Natural killer cell (primary cell): ENCODE results near the gene SPOCD1. TPM values are rescaled to one million over a fixed set of nuclear protein-coding genes. Genes with fewer than 3 reads are reported as not detected.

ENCODE experiments used
- ATAC-seq, 3 donors: fragments of 150-1000 bp in 2 of 3; fragments of 200-7000 bp in 1 of 3; cut with Tn5 transposase; 1 replicate in 1 of 3; 2 replicates in 2 of 3; pipeline ENCODE4 v1.10.0; 2021; ENCODE audit warnings: mild to moderate bottlenecking in 2 of 3, moderate library complexity in 2 of 3
- DNase-seq, 2 donors: peaks; one replicate each; pipeline versions ENCODE4 v3.0.0 to v3.0.0-alpha.2; 2013 to 2021; ENCODE audit warnings: mixed read lengths in 1 of 2
- H3K27ac ChIP-seq: one replicate; pipeline ENCODE4 v1.5.1; 2013; ENCODE audit warnings: mild to moderate bottlenecking, low read length
- H3K27me3 ChIP-seq: one replicate; pipeline ENCODE4 v1.6.1; 2013; ENCODE audit warnings: low read length; ENCODE audit not compliant: control insufficient read depth, insufficient read depth
- H3K36me3 ChIP-seq: one replicate; pipeline ENCODE4 v1.6.1; 2013; ENCODE audit warnings: low read length; ENCODE audit not compliant: control insufficient read depth, insufficient read depth
- H3K4me1 ChIP-seq: one replicate; pipeline ENCODE4 v1.6.1; 2013; ENCODE audit warnings: low read length; ENCODE audit not compliant: control insufficient read depth, insufficient read depth
- H3K4me3 ChIP-seq: one replicate; pipeline ENCODE4 v1.5.1; 2013; ENCODE audit warnings: low read length
- H3K9me3 ChIP-seq: one replicate; pipeline ENCODE4 v1.6.1; 2013; ENCODE audit warnings: low read length; ENCODE audit not compliant: control insufficient read depth, insufficient read depth
- H3K27ac Mint-ChIP-seq, 2 donors: one replicate each; pipeline ENCODE4 v1.8.0; 2022; ENCODE audit warnings: mild to moderate bottlenecking in 2 of 2, mixed read lengths in 2 of 2, moderate library complexity in 1 of 2
- H3K27me3 Mint-ChIP-seq, 2 donors: one replicate each; pipeline ENCODE4 v1.8.0; 2022; ENCODE audit warnings: low read depth in 2 of 2, mixed read lengths in 2 of 2
- H3K36me3 Mint-ChIP-seq: one replicate; pipeline ENCODE4 v1.8.0; 2022; ENCODE audit warnings: mixed read lengths
- H3K4me1 Mint-ChIP-seq, 2 donors: one replicate each; pipeline ENCODE4 v1.8.0; 2022; ENCODE audit warnings: mixed read lengths in 2 of 2
- H3K4me3 Mint-ChIP-seq: one replicate; pipeline ENCODE4 v1.8.0; 2022; ENCODE audit warnings: mild to moderate bottlenecking, moderate library complexity, mixed read lengths
- H3K9me3 Mint-ChIP-seq, 2 donors: one replicate each; pipeline ENCODE4 v1.8.0; 2022; ENCODE audit warnings: mixed read lengths in 2 of 2
- WGBS: methylation state at CpG from one replicate; pipeline ENCODE4 v1.1.7; 2013; ENCODE audit warnings: missing lambda C conversion rate; ENCODE audit not compliant: insufficient coverage; 5-methylcytosine and 5-hydroxymethylcytosine counted together
- intact Hi-C: fragments of 100-400 bp; cut with micrococcal nuclease; formaldehyde crosslinking; loops from one replicate; pipeline ENCODE4 v1.14.2; 2022
- total RNA-seq, 4 donors: library from RNA; stranded (reverse); fragments of 120-200 nt in 1 of 4; gene quantifications; one replicate each; pipeline versions ENCODE4 v1.2.3 to v1.2.4, GENCODE V29; 2013 to 2022
- TF ChIP-seq, protein P1 (sequence below): fragments of 200-600 bp; IDR thresholded peaks from one replicate; pipeline ENCODE4 v1.8.0; 2022; ENCODE audit warnings: antibody characterized with exemption

SPOCD1 gene
- total RNA-seq, 3 donors from 2014 or later (not counting 1 experiment from before 2014, with no cell fraction given): 0.54 to 0.68 TPM; not detected in 1

DNA sequence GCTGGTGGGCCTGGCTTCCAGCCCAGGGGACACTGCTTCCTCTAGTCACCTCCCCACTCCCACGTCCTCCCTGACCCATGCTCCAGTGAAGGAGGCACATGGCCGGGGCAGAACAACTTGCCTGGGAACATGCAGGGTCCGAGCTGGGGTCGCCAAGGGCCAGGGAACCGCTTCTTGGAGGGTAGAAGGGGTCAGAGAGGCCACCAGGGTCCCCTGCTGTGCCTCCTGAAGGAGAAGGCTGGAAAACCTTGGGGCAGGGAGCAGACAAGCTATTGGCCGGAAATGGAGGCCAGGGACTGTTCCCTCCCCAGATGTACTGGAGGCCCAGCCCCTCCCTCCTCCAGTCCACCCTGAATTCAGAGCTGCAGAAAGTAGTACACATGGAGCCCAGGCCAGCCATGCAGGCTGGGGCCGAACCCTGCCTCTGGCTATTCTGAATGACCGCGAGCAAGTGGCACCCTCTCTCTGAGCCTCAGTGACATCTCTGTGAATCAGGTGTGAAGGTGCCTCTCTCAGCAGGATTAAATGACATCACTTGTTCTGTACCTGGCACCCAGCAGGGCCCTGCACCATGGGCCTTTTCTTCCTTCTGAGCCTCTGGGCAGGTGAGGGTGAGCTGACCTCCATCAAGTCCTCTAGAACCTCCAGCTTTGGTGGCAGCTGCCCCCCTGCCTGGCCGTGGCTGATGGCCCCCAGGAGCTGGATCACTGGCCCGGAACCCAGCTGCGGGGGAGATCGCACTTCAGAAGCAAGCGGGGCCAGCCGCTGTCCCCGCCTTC lies 15.7 kb downstream of the SPOCD1 start:
- intact Hi-C loops: no loop called here
- no peaks in the 10 kb centered on the region for H3K36me3 Mint-ChIP-seq
- no peak for ATAC-seq
- peaks cover 4 to 9% of the 10 kb centered on the region in 2 donors for H3K4me1 Mint-ChIP-seq
- 88% methylated on average over 16 of the region's 16 CpGs for WGBS
- H3K4me1 ChIP-seq: no peaks in the 10 kb centered on the region
- H3K27ac ChIP-seq: no peak overlapping the region
- peaks cover 0 to 9% of the 10 kb centered on the region in 2 donors for H3K27me3 Mint-ChIP-seq
- H3K27me3 ChIP-seq: no peaks in the 10 kb centered on the region
- no peak overlapping the region for H3K27ac Mint-ChIP-seq
- H3K9me3 ChIP-seq: no peaks in the 10 kb centered on the region
- no peaks in the 10 kb centered on the region for H3K36me3 ChIP-seq
- H3K4me3 ChIP-seq: no peak overlapping the region
- TF ChIP-seq, protein P1, sequence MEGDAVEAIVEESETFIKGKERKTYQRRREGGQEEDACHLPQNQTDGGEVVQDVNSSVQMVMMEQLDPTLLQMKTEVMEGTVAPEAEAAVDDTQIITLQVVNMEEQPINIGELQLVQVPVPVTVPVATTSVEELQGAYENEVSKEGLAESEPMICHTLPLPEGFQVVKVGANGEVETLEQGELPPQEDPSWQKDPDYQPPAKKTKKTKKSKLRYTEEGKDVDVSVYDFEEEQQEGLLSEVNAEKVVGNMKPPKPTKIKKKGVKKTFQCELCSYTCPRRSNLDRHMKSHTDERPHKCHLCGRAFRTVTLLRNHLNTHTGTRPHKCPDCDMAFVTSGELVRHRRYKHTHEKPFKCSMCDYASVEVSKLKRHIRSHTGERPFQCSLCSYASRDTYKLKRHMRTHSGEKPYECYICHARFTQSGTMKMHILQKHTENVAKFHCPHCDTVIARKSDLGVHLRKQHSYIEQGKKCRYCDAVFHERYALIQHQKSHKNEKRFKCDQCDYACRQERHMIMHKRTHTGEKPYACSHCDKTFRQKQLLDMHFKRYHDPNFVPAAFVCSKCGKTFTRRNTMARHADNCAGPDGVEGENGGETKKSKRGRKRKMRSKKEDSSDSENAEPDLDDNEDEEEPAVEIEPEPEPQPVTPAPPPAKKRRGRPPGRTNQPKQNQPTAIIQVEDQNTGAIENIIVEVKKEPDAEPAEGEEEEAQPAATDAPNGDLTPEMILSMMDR: no peak
- no peaks in the 10 kb centered on the region for H3K9me3 Mint-ChIP-seq
- peak in 1 of 2 donors; percentile 8 for DNase-seq
- H3K4me3 Mint-ChIP-seq: no peak overlapping the region

DNA sequence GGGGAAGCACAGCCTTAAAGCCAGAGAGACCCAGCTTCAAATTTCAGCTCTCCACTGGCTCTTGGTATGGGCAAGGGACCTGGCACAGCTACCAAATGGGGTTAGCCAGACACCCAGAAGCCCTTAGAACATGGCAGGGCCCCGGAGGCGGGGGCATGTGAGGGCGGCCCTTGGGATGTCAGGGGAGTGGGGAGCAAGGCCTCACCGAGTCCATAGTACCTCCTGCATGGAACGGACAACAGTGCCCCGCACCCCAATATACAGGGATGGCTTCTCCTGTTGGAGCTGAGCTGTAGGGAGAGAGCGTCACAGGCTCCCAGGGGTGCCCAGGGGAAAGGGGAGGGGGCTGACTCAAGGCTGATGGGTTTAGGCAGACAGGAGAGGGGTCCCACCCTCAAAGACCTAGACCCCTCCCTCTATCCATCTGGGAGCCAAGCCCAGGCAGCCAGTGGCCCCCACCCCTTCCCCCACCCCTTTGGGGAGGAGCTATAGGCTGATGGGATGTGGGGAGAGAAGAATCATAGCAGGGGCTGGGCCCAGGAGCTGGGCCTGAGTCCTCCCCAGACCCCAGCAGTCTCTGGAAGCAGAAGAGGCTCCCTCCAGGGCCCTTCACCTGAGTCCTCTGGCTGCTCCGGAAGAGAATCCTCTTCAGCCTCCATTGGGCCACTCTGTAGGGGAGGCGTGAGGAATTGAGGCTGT lies 16.5 kb downstream of the SPOCD1 start:
- 88% methylated on average over 8 of the region's 9 CpGs for WGBS
- intact Hi-C loops: no loop called here
- no peak for ATAC-seq

DNA sequence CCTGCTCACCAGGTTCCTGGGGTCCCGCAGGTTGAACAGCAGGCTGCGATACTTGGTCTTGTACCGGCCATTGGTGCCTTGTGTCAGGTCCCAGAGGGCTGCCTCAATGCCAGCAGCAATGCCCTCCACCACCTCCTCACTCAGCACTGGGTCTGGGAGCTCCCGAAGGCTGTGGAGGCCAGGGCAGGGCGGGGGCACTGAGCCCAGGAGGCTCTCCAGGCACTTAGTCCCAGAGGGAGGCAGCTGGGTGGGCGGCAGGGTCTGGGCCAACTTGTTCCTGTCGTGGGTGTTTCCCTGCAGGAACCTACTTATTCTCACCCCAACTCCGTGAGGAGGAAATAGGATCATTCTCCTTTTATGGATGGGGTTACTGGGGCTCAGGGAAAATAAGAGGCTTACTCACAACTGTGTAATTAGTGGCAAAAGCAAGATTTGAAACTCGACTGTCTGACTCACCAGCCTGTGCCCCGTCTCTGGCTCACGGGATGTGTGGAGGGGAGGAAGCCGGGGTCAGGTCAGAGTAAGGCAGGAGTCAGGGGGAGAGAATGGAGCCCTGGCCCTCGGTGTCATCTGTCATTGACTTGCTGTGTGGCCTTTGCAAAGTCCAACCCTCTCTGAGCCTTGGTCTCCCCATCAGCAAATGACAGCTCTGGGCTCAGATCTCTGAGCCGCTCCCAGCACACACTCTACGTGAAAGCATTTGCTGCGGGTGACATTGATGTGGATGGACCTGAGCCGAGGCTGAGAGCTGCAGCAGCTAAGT lies 17.2 kb downstream of the SPOCD1 start:
- Histone ChIP-seq H3K9me3 (no peaks in the 10 kb centered on the region), H3K4me1 (no peaks in the 10 kb centered on the region), H3K36me3 (no peaks in the 10 kb centered on the region), H3K27ac (no peak overlapping the region), H3K27me3 (no peaks in the 10 kb centered on the region), H3K4me3 (no peak overlapping the region)
- DNase-seq (peak in 1 of 2 donors; percentile 12), ATAC-seq (no peak)
- Mint-ChIP-seq H3K9me3 (no peaks in the 10 kb centered on the region), H3K4me1 (peaks cover 4 to 9% of the 10 kb centered on the region in 2 donors), H3K27me3 (peaks cover 0 to 8% of the 10 kb centered on the region in 2 donors), H3K36me3 (no peaks in the 10 kb centered on the region), H3K4me3 (no peak overlapping the region), H3K27ac (no peak overlapping the region)
- TF ChIP-seq, protein P1: no peak
- intact Hi-C loops: no loop called here
- 83% methylated on average over 16 of the region's 17 CpGs for WGBS

More for the DNA sequence above, 16.5 kb downstream of the SPOCD1 start:
- Mint-ChIP-seq H3K27me3 (peaks cover 0 to 9% of the 10 kb centered on the region in 2 donors), H3K27ac (no peak overlapping the region), H3K9me3 (no peaks in the 10 kb centered on the region), H3K4me1 (peaks cover 4 to 9% of the 10 kb centered on the region in 2 donors), H3K36me3 (no peaks in the 10 kb centered on the region), H3K4me3 (no peak overlapping the region)
- H3K9me3 ChIP-seq: no peaks in the 10 kb centered on the region
- no peaks in the 10 kb centered on the region for H3K27me3 ChIP-seq
- TF ChIP-seq, protein P1: no peak
- H3K36me3 ChIP-seq: no peaks in the 10 kb centered on the region
- no peak overlapping the region for H3K4me3 ChIP-seq
- H3K27ac ChIP-seq: no peak overlapping the region
- no peaks in the 10 kb centered on the region for H3K4me1 ChIP-seq
- peak in 1 of 2 donors; percentile 7 for DNase-seq
